Caco-2 (cell line): ENCODE results near the gene RAB22A. TPM values are rescaled to one million over a fixed set of nuclear protein-coding genes. Genes with fewer than 3 reads are reported as not detected.

Experiments used
- BruUV-seq: library from RNA; stranded (reverse); fragments of 400-500 nt; replicated peaks from 2 replicates; lab custom pipeline; 2021; lab: Mats Ljungman, UMichigan
- CTCF ChIA-PET: fragments of 300-600 bp; sonication (Branson Sonifier 250); formaldehyde crosslinking; loops from one replicate; lab custom pipeline; 2022; ENCODE audit warnings: antibody characterized with exemption; lab: Charles Lee
- POLR2A ChIA-PET: fragments of 300-600 bp; sonication (Branson Sonifier 250); formaldehyde crosslinking; loops from one replicate; lab custom pipeline; 2022; ENCODE audit warnings: antibody characterized with exemption; lab: Charles Lee
- DNase-seq, 2 experiments: peaks; one replicate each; pipeline versions ENCODE4 v3.0.0 to v3.0.0-alpha.2; 2020 to 2022
- H3K27me3 ChIP-seq: replicated peaks from 2 replicates; pipeline ENCODE4 v1.6.0; 2011; ENCODE audit warnings: low read length; ENCODE audit not compliant: control insufficient read depth, insufficient read depth
- H3K36me3 ChIP-seq: 2 replicates; pipeline ENCODE4 v1.5.1; 2011; ENCODE audit warnings: low read length; ENCODE audit not compliant: control insufficient read depth, insufficient read depth
- H3K4me1 ChIP-seq: fragments of 250-450 bp; sonication (Bioruptor Pico); 2 replicates; pipeline ENCODE4 v1.5.1; 2020; ENCODE audit warnings: mild to moderate bottlenecking
- H3K4me3 ChIP-seq: 2 replicates; pipeline ENCODE4 v1.5.1; 2011; ENCODE audit warnings: low read depth, mild to moderate bottlenecking, control low read depth, low read length
- H3K9me3 ChIP-seq: fragments of 250-450 bp; sonication (Bioruptor Pico); 2 replicates; pipeline ENCODE4 v1.5.1; 2020; ENCODE audit warnings: mild to moderate bottlenecking, moderate library complexity
- H3K27ac Mint-ChIP-seq: one replicate; pipeline ENCODE4 v1.8.0; 2022; ENCODE audit warnings: mixed read lengths; ENCODE audit not compliant: unreplicated experiment
- H3K27me3 Mint-ChIP-seq: one replicate; pipeline ENCODE4 v1.8.0; 2022; ENCODE audit warnings: mixed read lengths; ENCODE audit not compliant: insufficient read depth, unreplicated experiment
- H3K36me3 Mint-ChIP-seq: one replicate; pipeline ENCODE4 v1.8.0; 2022; ENCODE audit warnings: mild to moderate bottlenecking, mixed read lengths; ENCODE audit not compliant: insufficient read depth, unreplicated experiment
- H3K4me1 Mint-ChIP-seq: one replicate; pipeline ENCODE4 v1.8.0; 2022; ENCODE audit warnings: low read depth, mixed read lengths; ENCODE audit not compliant: unreplicated experiment
- H3K4me3 Mint-ChIP-seq: one replicate; pipeline ENCODE4 v1.8.0; 2022; ENCODE audit warnings: mild to moderate bottlenecking, moderate library complexity, mixed read lengths; ENCODE audit not compliant: unreplicated experiment
- H3K9me3 Mint-ChIP-seq: one replicate; pipeline ENCODE4 v1.8.0; 2022; ENCODE audit warnings: mixed read lengths; ENCODE audit not compliant: unreplicated experiment
- CTCF ChIP-seq, 2 experiments: fragments of 200-600 bp in 1 of 2; IDR thresholded peaks; 1 replicate in 1 of 2; 2 replicates in 1 of 2; pipeline versions ENCODE4 v1.5.1 to v1.8.0; 2011 to 2022; ENCODE audit warnings: antibody characterized with exemption in 1 of 2, control low read depth in 1 of 2, inconsistent platforms in 1 of 2, low read depth in 1 of 2, low read length in 1 of 2, mild to moderate bottlenecking in 1 of 2, moderate library complexity in 1 of 2; ENCODE audit not compliant: insufficient read depth in 1 of 2, severe bottlenecking in 1 of 2, unreplicated experiment in 1 of 2
- intact Hi-C: fragments of 100-400 bp; cut with micrococcal nuclease; formaldehyde crosslinking; loops from one replicate; pipeline ENCODE4 v1.10.0; 2022; ENCODE audit not compliant: unreplicated experiment
- total RNA-seq: library from RNA; stranded (reverse); gene quantifications from 2 replicates; pipeline ENCODE4 v1.2.3, GENCODE V29; 2022

Gene RAB22A
- total RNA-seq, 1 experiment from 2014 or later, result 24.1 TPM

DNA sequence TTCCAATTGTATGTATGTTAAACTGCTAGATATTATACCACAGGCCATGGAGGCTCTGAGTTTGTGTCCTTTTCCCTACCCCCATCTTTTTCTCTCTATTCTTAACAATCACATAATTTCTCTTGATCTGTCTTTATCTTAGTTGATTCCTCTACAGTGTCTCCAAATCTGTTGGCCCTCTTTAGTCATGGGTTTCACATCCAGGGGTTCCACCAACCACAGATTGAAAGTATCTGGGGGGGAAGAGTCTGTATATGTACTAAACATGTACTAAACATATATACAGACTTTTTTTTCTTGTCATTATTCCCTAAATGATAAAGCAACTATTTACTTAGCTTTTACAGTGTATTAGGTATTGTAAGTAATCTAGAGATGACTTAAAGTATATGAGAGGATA, 20.2 kb downstream of the RAB22A start:
- Mint-ChIP-seq H3K4me3 (no peak overlapping the region), H3K36me3 (peaks cover 5% of the 10 kb centered on the region), H3K9me3 (no peaks in the 10 kb centered on the region), H3K27me3 (no peaks in the 10 kb centered on the region), H3K4me1 (peaks cover 31% of the 10 kb centered on the region), H3K27ac (no peak overlapping the region)
- no peak for TF ChIP-seq CTCF (IDR thresholded peaks at IDR 0.05; ENCODE audit: insufficient read depth in 1 of 2, low read depth in 1 of 2, low read length in 1 of 2, severe bottlenecking in 1 of 2, unreplicated experiment in 1 of 2)
- POLR2A ChIA-PET, result no interaction called here
- H3K27me3 ChIP-seq, result no peaks in the 10 kb centered on the region
- BruUV-seq, result no TSS peak
- no peaks in the 10 kb centered on the region for H3K36me3 ChIP-seq
- no peaks in the 10 kb centered on the region for H3K9me3 ChIP-seq
- DNase-seq, result no peak
- no peak overlapping the region for H3K4me3 ChIP-seq
- peaks cover 10% of the 10 kb centered on the region for H3K4me1 ChIP-seq
- CTCF ChIA-PET, result no interaction called here
- intact Hi-C loops, result loop anchor here (2.0 to 10.0 kb wide), 2 partner anchors 43 to 95 kb away; no protein-coding TSS in a partner anchor

DNA sequence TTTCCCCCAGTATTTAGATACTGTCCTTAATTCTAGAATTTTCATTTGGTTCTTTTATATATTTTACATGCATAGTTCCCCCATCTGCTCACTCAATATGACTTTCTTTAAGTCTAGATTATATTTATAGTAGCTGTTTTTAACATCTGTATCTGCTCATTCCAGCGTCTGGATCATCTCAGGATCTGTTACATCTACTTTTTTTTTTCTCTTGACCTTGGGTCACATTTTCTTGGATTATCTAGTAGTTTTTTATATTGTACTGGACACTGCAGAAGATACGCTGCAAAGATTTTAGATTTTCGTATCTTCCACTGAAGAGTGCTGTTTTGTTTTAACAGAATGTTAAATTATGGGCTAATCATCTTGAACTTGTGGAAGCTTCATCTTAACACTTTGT, 20.7 kb downstream of the RAB22A start:
- POLR2A ChIA-PET, result no interaction called here
- H3K27me3 Mint-ChIP-seq, result no peaks in the 10 kb centered on the region
- intact Hi-C loops, result loop anchor here (2.0 kb wide), 1 partner anchor 43 kb away; no protein-coding TSS in a partner anchor
- Histone ChIP-seq H3K9me3 (no peaks in the 10 kb centered on the region), H3K27me3 (no peaks in the 10 kb centered on the region), H3K36me3 (no peaks in the 10 kb centered on the region), H3K4me1 (peaks cover 10% of the 10 kb centered on the region), H3K4me3 (no peak overlapping the region)
- no peaks in the 10 kb centered on the region for H3K9me3 Mint-ChIP-seq
- H3K27ac Mint-ChIP-seq, result no peak overlapping the region
- no peak for DNase-seq
- no peak for TF ChIP-seq CTCF (IDR thresholded peaks at IDR 0.05; ENCODE audit: insufficient read depth in 1 of 2, low read depth in 1 of 2, low read length in 1 of 2, severe bottlenecking in 1 of 2, unreplicated experiment in 1 of 2)
- BruUV-seq, result no TSS peak
- H3K4me1 Mint-ChIP-seq, result peaks cover 31% of the 10 kb centered on the region
- H3K36me3 Mint-ChIP-seq, result peaks cover 5% of the 10 kb centered on the region
- CTCF ChIA-PET, result no interaction called here
- H3K4me3 Mint-ChIP-seq, result no peak overlapping the region

GRCh38 chr20:58330687-58331086, 21.2 kb downstream of the RAB22A start:
- Mint-ChIP-seq H3K27me3 (no peaks in the 10 kb centered on the region), H3K4me1 (peaks cover 31% of the 10 kb centered on the region), H3K4me3 (no peak overlapping the region), H3K9me3 (no peaks in the 10 kb centered on the region), H3K27ac (no peak overlapping the region), H3K36me3 (peaks cover 5% of the 10 kb centered on the region)
- no peaks in the 10 kb centered on the region for H3K27me3 ChIP-seq
- H3K4me3 ChIP-seq, result no peak overlapping the region
- BruUV-seq, result no TSS peak
- DNase-seq, result no peak
- ChIA-PET CTCF (no interaction called here), POLR2A (no interaction called here)
- intact Hi-C loops, result loop anchor here (2.0 kb wide), 1 partner anchor 42 kb away; no protein-coding TSS in a partner anchor
- no peak for TF ChIP-seq CTCF (IDR thresholded peaks at IDR 0.05; ENCODE audit: insufficient read depth in 1 of 2, low read depth in 1 of 2, low read length in 1 of 2, severe bottlenecking in 1 of 2, unreplicated experiment in 1 of 2)
- no peaks in the 10 kb centered on the region for H3K9me3 ChIP-seq
- H3K4me1 ChIP-seq, result peaks cover 10% of the 10 kb centered on the region
- no peaks in the 10 kb centered on the region for H3K36me3 ChIP-seq
